PC-3 (cell line): ENCODE results near the gene ZDHHC21. TPM values are rescaled to one million over a fixed set of nuclear protein-coding genes. Genes with fewer than 3 reads are reported as not detected.

ENCODE experiments used
- ATAC-seq: fragments of 200-7000 bp; cut with Tn5 transposase; 2 replicates; pipeline ENCODE4 v1.9.1; 2020; ENCODE audit warnings: mild to moderate bottlenecking, moderate library complexity
- BruUV-seq: library from RNA; stranded (reverse); fragments of 400-500 nt; replicated peaks from 2 replicates; lab custom pipeline; 2021; lab: Mats Ljungman, UMichigan
- CTCF ChIA-PET: fragments of 300-600 bp; sonication (Branson Sonifier 250); formaldehyde crosslinking; loops from one replicate; lab custom pipeline; 2022; ENCODE audit warnings: antibody characterized with exemption; lab: Charles Lee
- POLR2A ChIA-PET: fragments of 300-600 bp; sonication (Branson Sonifier 250); formaldehyde crosslinking; loops from one replicate; lab custom pipeline; 2022; ENCODE audit warnings: antibody characterized with exemption; ENCODE audit not compliant: unreplicated experiment; lab: Charles Lee
- DNase-seq: peaks from one replicate; pipeline ENCODE4 v3.0.0-alpha.2; 2015
- H2AFZ ChIP-seq: fragments of 300-600 bp; sonication (generic); 2 replicates; pipeline ENCODE4 v1.6.0; 2016; ENCODE audit warnings: antibody characterized with exemption, low read length
- H3F3A ChIP-seq: fragments of 300-600 bp; sonication (generic); one replicate; pipeline ENCODE4 v1.6.0; 2017; ENCODE audit warnings: antibody characterized with exemption, low read length, control low read depth, mild to moderate bottlenecking; ENCODE audit not compliant: unreplicated experiment
- H3K27ac ChIP-seq: fragments of 300-600 bp; sonication (generic); 2 replicates; pipeline ENCODE4 v1.5.1; 2016; ENCODE audit warnings: mild to moderate bottlenecking, low read length
- H3K27me3 ChIP-seq: fragments of 300-600 bp; sonication (generic); 2 replicates; pipeline ENCODE4 v1.6.1; 2016; ENCODE audit warnings: low read length, mixed read lengths
- H3K36me3 ChIP-seq: fragments of 300-600 bp; sonication (generic); 2 replicates; pipeline ENCODE4 v1.6.1; 2016; ENCODE audit warnings: low read depth, mixed run types, low read length, mixed read lengths
- H3K4me1 ChIP-seq: fragments of 300-600 bp; sonication (generic); 2 replicates; pipeline ENCODE4 v1.5.1; 2016; ENCODE audit warnings: low read length; ENCODE audit not compliant: insufficient read depth
- H3K4me2 ChIP-seq: fragments of 300-600 bp; sonication (generic); 2 replicates; pipeline ENCODE4 v1.6.0; 2016; ENCODE audit warnings: low read length
- H3K4me3 ChIP-seq: fragments of 300-600 bp; sonication (generic); 2 replicates; pipeline ENCODE4 v1.5.1; 2016; ENCODE audit warnings: mild to moderate bottlenecking, low read length, mixed read lengths
- H3K79me2 ChIP-seq: fragments of 300-600 bp; sonication (generic); 2 replicates; pipeline ENCODE4 v1.6.1; 2017; ENCODE audit warnings: low read length, mixed read lengths
- H3K9ac ChIP-seq: fragments of 300-600 bp; sonication (generic); 2 replicates; pipeline ENCODE4 v1.6.0; 2016; ENCODE audit warnings: mild to moderate bottlenecking, low read length
- H3K9me2 ChIP-seq: fragments of 300-600 bp; sonication (generic); replicated peaks from 2 replicates; pipeline ENCODE4 v1.6.1; 2016; ENCODE audit warnings: mixed run types, low read length, mixed read lengths
- H3K9me3 ChIP-seq: fragments of 300-600 bp; sonication (generic); 2 replicates; pipeline ENCODE4 v1.6.1; 2016; ENCODE audit warnings: low read length, mixed read lengths
- H4K20me1 ChIP-seq: fragments of 300-600 bp; sonication (generic); 2 replicates; pipeline ENCODE4 v1.6.1; 2016; ENCODE audit warnings: low read length, mixed read lengths
- EZH2 ChIP-seq: fragments of 300-600 bp; sonication (generic); IDR thresholded peaks from one replicate; pipeline ENCODE4 v1.6.1; 2017; ENCODE audit warnings: antibody characterized with exemption, mild to moderate bottlenecking, low read length; ENCODE audit not compliant: unreplicated experiment
- EZH2phosphoT487 ChIP-seq: fragments of 300-600 bp; sonication (generic); IDR thresholded peaks from 2 replicates; pipeline ENCODE4 v1.6.1; 2018; ENCODE audit warnings: mild to moderate bottlenecking, antibody characterized with exemption, low read length, borderline replicate concordance
- intact Hi-C: fragments of 100-400 bp; cut with micrococcal nuclease; formaldehyde crosslinking; loops from 2 replicates; pipeline ENCODE4 v1.9.0; 2023
- total RNA-seq: library from RNA; depleted of rRNA; stranded (reverse); fragments of >200 nt; gene quantifications from 2 replicates; pipeline ENCODE4 v1.2.3, GENCODE V29; 2014
- TF ChIP-seq, protein P1 (sequence below): fragments of 300-600 bp; sonication (generic); conservative IDR thresholded peaks from 2 replicates; pipeline ENCODE4 v1.5.1; 2017; ENCODE audit warnings: antibody characterized with exemption, low read depth, mild to moderate bottlenecking, low read length

Gene ZDHHC21
- total RNA-seq, 1 experiment from 2014 or later, result 6.2 TPM

DNA sequence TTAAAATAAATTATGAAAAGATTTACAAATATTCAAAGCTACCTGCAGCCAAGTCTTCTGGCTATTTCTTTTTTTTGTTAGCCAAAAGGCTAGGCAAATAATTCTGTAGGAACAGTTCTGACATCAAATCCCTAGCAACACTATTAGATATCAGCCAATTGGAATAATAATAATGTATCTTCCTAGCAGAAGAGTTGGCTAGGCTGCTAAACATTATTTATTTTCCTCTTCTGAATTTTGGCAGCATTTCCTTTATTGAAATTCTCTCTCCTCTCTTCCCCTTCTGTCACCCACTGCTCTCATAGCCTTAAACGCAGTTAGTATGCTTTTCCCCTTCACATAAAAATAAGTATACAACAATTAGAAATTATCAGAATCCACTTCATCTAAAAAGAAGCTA is 42.6 kb downstream of the ZDHHC21 start:
- ATAC-seq (no peak), DNase-seq (no peak)
- TF ChIP-seq EZH2phosphoT487, result no peak
- TF ChIP-seq, protein P1, sequence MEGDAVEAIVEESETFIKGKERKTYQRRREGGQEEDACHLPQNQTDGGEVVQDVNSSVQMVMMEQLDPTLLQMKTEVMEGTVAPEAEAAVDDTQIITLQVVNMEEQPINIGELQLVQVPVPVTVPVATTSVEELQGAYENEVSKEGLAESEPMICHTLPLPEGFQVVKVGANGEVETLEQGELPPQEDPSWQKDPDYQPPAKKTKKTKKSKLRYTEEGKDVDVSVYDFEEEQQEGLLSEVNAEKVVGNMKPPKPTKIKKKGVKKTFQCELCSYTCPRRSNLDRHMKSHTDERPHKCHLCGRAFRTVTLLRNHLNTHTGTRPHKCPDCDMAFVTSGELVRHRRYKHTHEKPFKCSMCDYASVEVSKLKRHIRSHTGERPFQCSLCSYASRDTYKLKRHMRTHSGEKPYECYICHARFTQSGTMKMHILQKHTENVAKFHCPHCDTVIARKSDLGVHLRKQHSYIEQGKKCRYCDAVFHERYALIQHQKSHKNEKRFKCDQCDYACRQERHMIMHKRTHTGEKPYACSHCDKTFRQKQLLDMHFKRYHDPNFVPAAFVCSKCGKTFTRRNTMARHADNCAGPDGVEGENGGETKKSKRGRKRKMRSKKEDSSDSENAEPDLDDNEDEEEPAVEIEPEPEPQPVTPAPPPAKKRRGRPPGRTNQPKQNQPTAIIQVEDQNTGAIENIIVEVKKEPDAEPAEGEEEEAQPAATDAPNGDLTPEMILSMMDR, result no peak
- no peak for TF ChIP-seq EZH2
- no peaks in the 10 kb centered on the region for H3K79me2 ChIP-seq
- no peaks in the 10 kb centered on the region for H3K9me3 ChIP-seq
- ChIA-PET POLR2A (no interaction called here), CTCF (no interaction called here)
- no peak overlapping the region for H3K4me2 ChIP-seq
- no peak overlapping the region for H3K9ac ChIP-seq
- no peak overlapping the region for H2AFZ ChIP-seq
- H3K4me1 ChIP-seq, result no peaks in the 10 kb centered on the region
- H3F3A ChIP-seq, result no peaks in the 10 kb centered on the region
- H3K36me3 ChIP-seq, result peaks cover 18% of the 10 kb centered on the region
- H3K9me2 ChIP-seq, result no peaks in the 10 kb centered on the region
- BruUV-seq, result no TSS peak
- intact Hi-C loops, result loop anchor here (5.0 kb wide), 2 partner anchors 33 to 117 kb away; no protein-coding TSS in a partner anchor
- no peak overlapping the region for H3K4me3 ChIP-seq
- no peaks in the 10 kb centered on the region for H4K20me1 ChIP-seq
- H3K27me3 ChIP-seq, result no peaks in the 10 kb centered on the region
- no peak overlapping the region for H3K27ac ChIP-seq

DNA sequence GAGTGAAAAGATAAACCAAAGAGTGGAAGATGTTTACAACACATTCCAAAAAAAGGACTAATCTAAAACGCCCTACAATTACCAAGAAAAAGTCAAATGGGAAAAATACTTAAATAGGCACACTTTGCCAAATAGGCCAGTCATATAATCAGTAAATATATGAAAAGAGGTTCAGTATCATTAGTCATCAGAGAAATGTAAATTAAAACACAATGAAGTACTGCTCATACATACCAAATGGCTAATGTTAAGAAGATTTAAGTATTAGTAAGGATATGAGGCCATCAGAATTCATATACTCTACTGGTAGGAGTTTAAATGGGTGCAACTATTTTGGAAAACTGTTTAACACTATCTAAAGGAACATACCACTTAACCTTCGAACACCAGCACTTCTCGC is 47.6 kb downstream of the ZDHHC21 start:
- Histone ChIP-seq H4K20me1 (no peaks in the 10 kb centered on the region), H3K9me2 (no peaks in the 10 kb centered on the region), H2AFZ (no peak overlapping the region), H3K79me2 (no peaks in the 10 kb centered on the region), H3K4me3 (no peak overlapping the region), H3K9me3 (no peaks in the 10 kb centered on the region), H3K9ac (no peak overlapping the region), H3K36me3 (no peaks in the 10 kb centered on the region), H3K27me3 (no peaks in the 10 kb centered on the region), H3F3A (no peaks in the 10 kb centered on the region), H3K27ac (no peak overlapping the region), H3K4me1 (no peaks in the 10 kb centered on the region), H3K4me2 (no peak overlapping the region)
- TF ChIP-seq, protein P1, result no peak
- TF ChIP-seq EZH2phosphoT487 (no peak), EZH2 (no peak)
- intact Hi-C loops, result no loop called here
- BruUV-seq, result no TSS peak
- DNase-seq (peak; percentile 2), ATAC-seq (peak; percentile 56)
- POLR2A ChIA-PET, result no interaction called here
- CTCF ChIA-PET, result no interaction called here

DNA sequence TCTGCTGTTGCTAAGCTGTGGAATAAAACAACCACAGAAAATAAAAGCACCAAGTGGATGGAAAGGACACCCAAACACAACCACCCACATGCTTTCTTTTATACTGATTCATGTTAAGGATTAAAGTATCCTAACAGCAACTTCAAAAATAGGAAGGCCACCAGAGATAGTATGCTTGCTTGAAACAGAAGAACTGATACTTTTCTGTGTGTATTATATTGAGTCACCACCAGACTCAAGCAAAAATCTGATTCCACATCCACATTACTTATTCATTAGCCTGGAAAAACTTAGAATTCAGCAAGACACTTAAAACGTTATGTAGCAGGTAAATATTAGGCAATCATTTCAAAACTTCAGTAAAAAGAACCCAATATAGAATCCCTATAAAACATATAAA is 52.3 kb downstream of the ZDHHC21 start:
- DNase-seq (no peak), ATAC-seq (no peak)
- no peaks in the 10 kb centered on the region for H3K9me3 ChIP-seq
- intact Hi-C loops, result no loop called here
- no peaks in the 10 kb centered on the region for H3K9me2 ChIP-seq
- CTCF ChIA-PET, result no interaction called here
- H2AFZ ChIP-seq, result no peak overlapping the region
- H3K79me2 ChIP-seq, result no peaks in the 10 kb centered on the region
- no peaks in the 10 kb centered on the region for H3K27me3 ChIP-seq
- H3K9ac ChIP-seq, result no peak overlapping the region
- no peak for TF ChIP-seq EZH2phosphoT487
- TF ChIP-seq EZH2, result no peak
- TF ChIP-seq, protein P1, result no peak
- no peak overlapping the region for H3K4me2 ChIP-seq
- no peaks in the 10 kb centered on the region for H3K36me3 ChIP-seq
- H3K4me3 ChIP-seq, result no peak overlapping the region
- no peaks in the 10 kb centered on the region for H3F3A ChIP-seq
- H3K4me1 ChIP-seq, result no peaks in the 10 kb centered on the region
- POLR2A ChIA-PET, result no interaction called here
- no peaks in the 10 kb centered on the region for H4K20me1 ChIP-seq
- BruUV-seq, result no TSS peak
- H3K27ac ChIP-seq, result no peak overlapping the region
